ENCODE measurements around the gene ABCC11. TPM values are rescaled to one million over a fixed set of nuclear protein-coding genes. Genes with fewer than 3 reads are reported as not detected.
A peak's percentile ranks its signal among the peaks of the same experiment; 100 is the strongest.
"Not testable (repeated sequence)": the region's sequence is repeated elsewhere in the genome, so short reads cannot be mapped to it uniquely, and the experiment has no call there.

ABCC11 gene
- polyA plus RNA-seq, 6 donors from 2014 or later: 0.16 TPM; not detected in 5

DNA sequence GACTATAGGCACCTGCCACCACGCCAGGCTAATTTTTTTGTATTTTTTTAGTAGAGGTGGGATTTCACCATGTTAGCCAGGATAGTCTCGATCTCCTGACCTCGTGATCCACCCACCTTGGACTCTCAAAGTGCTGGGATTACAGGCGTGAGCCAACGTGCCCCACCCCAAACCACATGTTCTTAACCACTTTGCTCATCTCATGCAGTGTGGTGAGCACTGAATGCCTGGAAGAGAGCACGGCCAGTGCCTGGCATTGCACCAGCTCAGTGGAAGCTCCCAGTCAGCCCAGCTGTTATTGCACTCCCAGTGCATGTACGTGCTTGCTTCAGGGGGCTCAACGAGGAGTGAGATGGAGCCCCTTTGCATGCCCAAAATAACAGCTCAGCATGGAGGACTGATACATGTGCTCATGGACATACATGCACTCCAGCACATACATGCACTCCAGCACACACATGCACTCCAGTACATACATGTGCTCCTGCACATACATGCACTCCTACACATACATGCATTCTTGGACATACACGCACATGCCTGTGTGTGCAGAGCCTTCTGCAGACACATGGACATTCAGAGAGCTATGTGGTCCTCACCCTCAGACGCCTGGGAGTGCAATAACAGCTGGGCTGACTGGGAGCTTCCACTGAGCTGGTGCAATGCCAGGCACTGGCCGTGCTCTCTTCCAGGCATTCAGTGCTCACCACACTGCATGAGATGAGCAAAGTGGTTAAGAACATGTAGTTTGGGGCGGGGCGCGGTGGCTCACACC, 65.4 kb downstream of the ABCC11 start:
- DNase-seq; H3K4me1 Mint-ChIP-seq; ATAC-seq (ENCODE audit: low read depth in 2 of 2); H3K27ac Mint-ChIP-seq; H3K9me3 Mint-ChIP-seq; H3K36me3 Mint-ChIP-seq; H3K4me3 Mint-ChIP-seq: not testable (repeated sequence)
- peaks cover 0 to 16% (median 12%) of the 10 kb centered on the region in 3 donors for H3K27me3 Mint-ChIP-seq

GRCh38 chr16:48180868-48181480, 66.4 kb downstream of the ABCC11 start:
- no peak overlapping the region for H3K4me3 Mint-ChIP-seq
- H3K36me3 Mint-ChIP-seq: no peaks in the 10 kb centered on the region
- no peaks in the 10 kb centered on the region for H3K4me1 Mint-ChIP-seq
- peaks cover 3 to 25% (median 22%) of the 10 kb centered on the region in 3 donors for H3K27me3 Mint-ChIP-seq
- no peak for DNase-seq
- H3K27ac Mint-ChIP-seq: peak overlapping the region in 1 of 6 donors; percentile 44
- ATAC-seq (ENCODE audit: low read depth in 2 of 2): no peak
- no peaks in the 10 kb centered on the region for H3K9me3 Mint-ChIP-seq

DNA sequence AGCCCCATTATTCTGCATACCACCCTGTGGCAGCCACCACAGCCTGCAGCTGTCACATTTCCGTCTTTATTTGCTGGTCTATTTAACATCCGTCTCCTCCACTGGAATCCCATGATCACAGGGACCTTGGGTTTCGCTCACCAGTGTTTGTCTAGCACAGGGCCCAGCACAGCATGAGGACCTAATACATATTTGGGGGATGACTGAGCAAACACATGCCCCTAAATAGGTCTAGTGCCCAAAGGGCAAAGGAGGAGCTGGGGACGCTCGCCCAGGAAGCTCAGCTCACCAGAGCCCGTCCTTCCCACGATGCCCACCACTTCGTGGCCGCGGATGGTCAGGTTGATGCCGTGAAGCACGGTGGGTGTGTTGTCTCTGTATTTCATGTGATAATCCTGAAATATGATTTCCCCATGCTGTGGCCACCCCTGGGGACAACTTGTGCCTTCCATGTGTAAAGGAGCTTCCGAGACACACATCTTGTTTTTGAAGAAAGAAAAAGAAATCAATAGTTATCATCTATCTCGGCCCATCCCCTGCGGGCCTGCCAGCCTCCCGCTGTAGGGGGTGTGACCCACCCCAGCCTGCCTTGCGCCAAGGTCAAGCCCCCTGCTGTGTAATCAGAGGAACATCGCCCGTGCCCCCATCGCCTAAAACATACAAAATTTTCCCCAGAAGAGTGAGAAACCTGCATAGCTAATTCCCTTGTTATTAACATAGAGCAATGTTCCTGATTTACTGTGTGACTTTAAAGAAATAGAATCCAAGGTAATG, 70.5 kb downstream of the ABCC11 start:
- Mint-ChIP-seq H3K4me1 (no peaks in the 10 kb centered on the region), H3K36me3 (no peaks in the 10 kb centered on the region), H3K4me3 (no peak overlapping the region), H3K27me3 (peaks cover 18 to 35% (median 27%) of the 10 kb centered on the region in 3 donors), H3K27ac (no peak overlapping the region), H3K9me3 (no peaks in the 10 kb centered on the region)
- DNase-seq: no peak
- no peak for ATAC-seq (ENCODE audit: low read depth in 2 of 2)

DNA sequence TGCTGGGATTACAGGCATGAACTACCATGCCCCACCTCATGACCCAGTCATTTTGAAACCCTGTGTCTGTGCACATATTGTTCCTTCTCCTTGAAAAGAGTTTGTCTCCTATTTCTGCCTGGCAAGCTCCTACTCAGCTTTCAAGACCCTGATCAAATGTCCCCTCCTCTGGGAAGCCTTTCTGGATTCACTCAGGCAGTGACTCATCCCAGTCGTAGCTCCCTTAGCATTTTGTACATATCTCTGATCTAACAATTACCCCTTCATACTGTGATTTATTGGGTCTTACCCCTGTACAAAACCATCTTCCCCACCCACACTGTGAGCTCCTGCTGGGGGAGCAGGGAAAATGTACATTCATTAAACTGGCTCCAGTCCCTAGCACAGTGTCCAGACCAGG, 73.5 kb downstream of the ABCC11 start:
- Mint-ChIP-seq H3K27ac (no peak overlapping the region), H3K4me3 (peak overlapping the region in 1 of 8 donors; percentile 38), H3K9me3 (no peaks in the 10 kb centered on the region), H3K27me3 (peaks cover 18 to 29% (median 21%) of the 10 kb centered on the region in 3 donors), H3K36me3 (no peaks in the 10 kb centered on the region), H3K4me1 (no peaks in the 10 kb centered on the region)
- ATAC-seq (ENCODE audit: low read depth in 2 of 2) (no peak), DNase-seq (no peak)

- ATAC-seq (ENCODE audit: low read depth in 2 of 2): no peak
- Mint-ChIP-seq H3K4me3 (no peak overlapping the region), H3K27me3 (peaks cover 18 to 28% (median 20%) of the 10 kb centered on the region in 3 donors), H3K9me3 (no peaks in the 10 kb centered on the region), H3K27ac (no peak overlapping the region), H3K4me1 (no peaks in the 10 kb centered on the region), H3K36me3 (no peaks in the 10 kb centered on the region)
- DNase-seq: no peak
Observed at GRCh38 chr16:48172682-48173081, 74.7 kb downstream of the ABCC11 start.

DNA sequence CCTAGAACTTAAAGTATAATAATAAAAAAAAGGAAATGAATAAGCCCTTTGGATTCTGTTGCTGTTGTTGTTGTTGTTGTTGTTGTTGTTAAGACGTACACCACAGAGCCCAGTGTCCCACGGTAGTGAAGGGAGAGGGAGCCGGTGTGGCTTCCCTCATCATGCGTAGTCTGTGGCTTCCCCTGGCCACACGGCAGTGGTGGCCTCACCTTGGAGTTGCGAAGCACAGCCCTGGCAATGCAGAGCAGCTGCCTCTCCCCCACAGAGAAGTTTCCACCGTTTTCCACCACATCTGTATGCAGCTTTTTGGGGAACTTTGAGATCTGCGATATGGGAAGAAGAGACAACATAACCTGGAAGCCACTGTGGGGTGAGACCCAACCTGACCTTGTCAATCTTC, 77.4 kb downstream of the ABCC11 start:
- Mint-ChIP-seq H3K27me3 (peaks cover 9 to 13% (median 10%) of the 10 kb centered on the region in 3 donors), H3K27ac (no peak overlapping the region), H3K4me3 (no peak overlapping the region), H3K36me3 (no peaks in the 10 kb centered on the region), H3K9me3 (no peaks in the 10 kb centered on the region), H3K4me1 (peaks cover 0 to 2% (median 2%) of the 10 kb centered on the region in 3 donors)
- ATAC-seq (ENCODE audit: low read depth in 2 of 2) (no peak), DNase-seq (no peak)

- Mint-ChIP-seq H3K27ac (no peak overlapping the region), H3K4me1 (peaks cover 0 to 5% (median 4%) of the 10 kb centered on the region in 3 donors), H3K9me3 (no peaks in the 10 kb centered on the region), H3K4me3 (no peak overlapping the region), H3K36me3 (no peaks in the 10 kb centered on the region), H3K27me3 (peaks cover 0 to 10% (median 4%) of the 10 kb centered on the region in 3 donors)
- ATAC-seq (ENCODE audit: low read depth in 2 of 2) (no peak), DNase-seq (no peak)
Observed at GRCh38 chr16:48168075-48168474, 79.3 kb downstream of the ABCC11 start.

DNA sequence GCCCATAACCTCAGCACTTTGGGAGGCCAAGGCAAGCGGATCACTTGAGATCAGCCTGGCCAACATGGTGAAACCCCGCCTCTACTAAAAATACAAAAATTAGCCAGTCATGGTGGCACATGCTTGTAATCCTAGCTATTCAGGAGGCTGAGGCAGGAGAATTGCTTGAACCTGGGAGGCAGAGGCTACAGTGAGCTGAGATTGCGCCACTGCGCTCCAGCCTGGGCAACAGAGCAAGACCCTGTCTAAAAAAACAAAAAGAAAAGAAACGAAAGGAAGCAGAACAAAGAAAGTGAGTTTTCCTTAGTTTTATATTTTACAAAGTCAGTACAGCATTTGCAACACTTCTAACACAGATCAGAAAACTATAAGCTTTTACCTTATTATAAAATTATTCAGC, 80.7 kb downstream of the ABCC11 start:
- not testable (repeated sequence) for H3K27ac Mint-ChIP-seq; H3K4me3 Mint-ChIP-seq; H3K9me3 Mint-ChIP-seq; DNase-seq; H3K4me1 Mint-ChIP-seq; ATAC-seq (ENCODE audit: low read depth in 2 of 2); H3K36me3 Mint-ChIP-seq
- H3K27me3 Mint-ChIP-seq: peaks cover 0 to 12% (median 7%) of the 10 kb centered on the region in 3 donors

DNA sequence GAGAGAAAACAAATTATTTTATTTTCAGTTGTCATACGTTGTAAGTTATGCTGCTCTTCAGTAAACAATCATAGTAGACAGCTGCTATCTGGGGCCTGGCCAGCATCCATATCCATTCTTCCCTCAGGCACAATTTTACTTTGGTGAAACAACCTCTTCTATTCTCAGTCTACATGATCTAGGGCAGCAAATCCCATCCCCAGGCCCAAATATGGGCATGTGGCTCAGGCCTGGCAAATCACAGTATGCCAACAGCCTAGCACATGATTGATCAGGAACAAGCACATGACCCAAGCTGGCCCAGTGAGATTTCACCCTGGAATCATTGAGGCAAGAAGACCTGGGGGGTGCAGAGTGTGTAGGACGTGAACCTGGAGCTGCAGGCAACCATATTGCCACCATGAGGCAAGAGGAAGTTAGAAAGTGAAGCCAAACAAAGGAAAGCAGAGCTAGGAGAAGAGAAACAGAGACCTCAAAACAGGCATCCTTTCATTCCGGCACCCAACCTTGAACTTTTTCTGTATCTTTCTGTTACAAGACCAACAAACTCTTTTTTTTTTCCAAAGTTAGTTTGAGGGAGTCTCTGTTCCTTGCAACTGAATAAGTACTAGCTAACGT, 81.3 kb downstream of the ABCC11 start:
- ATAC-seq (ENCODE audit: low read depth in 2 of 2) (no peak), DNase-seq (no peak)
- Mint-ChIP-seq H3K27ac (no peak overlapping the region), H3K27me3 (peaks cover 0 to 12% (median 7%) of the 10 kb centered on the region in 3 donors), H3K9me3 (no peaks in the 10 kb centered on the region), H3K4me1 (peaks cover 0 to 5% (median 4%) of the 10 kb centered on the region in 3 donors), H3K4me3 (no peak overlapping the region), H3K36me3 (no peaks in the 10 kb centered on the region)

DNA sequence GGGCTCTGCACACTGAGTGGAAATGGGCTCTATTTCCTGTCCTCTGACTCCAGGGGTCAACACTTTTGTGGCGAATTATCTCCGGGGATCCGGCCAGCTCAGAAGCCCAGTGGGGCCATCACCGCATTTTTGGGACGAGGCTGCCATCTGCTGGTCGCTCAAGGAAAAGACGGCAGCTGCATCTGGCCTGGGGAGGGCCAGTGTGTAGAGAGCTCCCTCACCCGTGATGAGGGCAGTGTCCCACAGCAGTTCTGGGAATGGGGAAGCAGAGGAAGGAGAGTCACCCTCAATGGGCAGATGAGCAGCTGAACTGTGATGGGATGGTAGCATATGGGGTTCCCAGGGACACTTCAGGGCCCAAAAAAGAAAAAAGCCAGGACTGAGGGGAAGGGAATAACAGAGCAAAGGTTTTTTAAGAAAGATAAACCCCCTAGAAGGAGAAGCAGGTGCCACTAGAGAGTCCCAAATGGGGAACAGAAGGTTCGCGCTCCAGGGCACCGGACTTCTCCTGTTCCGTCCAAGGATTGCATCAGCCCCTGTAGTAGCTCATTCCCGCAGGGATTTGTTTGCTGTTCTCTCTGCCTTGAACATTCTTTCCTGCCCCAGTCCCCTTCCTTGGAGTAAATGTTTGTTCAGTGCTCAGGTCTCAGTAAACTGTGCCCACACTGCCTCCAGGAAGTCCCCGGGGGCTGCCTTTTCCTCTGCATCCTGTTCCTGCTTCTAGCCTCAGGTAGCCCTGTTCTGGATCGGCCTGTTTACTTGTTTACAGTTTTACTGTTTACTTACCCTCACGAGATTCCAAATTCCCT, 82.2 kb downstream of the ABCC11 start:
- H3K27ac Mint-ChIP-seq: peak overlapping the region in 1 of 6 donors; percentile 19
- H3K36me3 Mint-ChIP-seq: no peaks in the 10 kb centered on the region
- H3K4me3 Mint-ChIP-seq: no peak overlapping the region

GRCh38 chr16:48162839-48163410, 84.4 kb downstream of the ABCC11 start:
- Mint-ChIP-seq H3K4me3 (no peak overlapping the region), H3K27me3 (peaks cover 0 to 18% (median 7%) of the 10 kb centered on the region in 3 donors), H3K27ac (no peak overlapping the region), H3K9me3 (no peaks in the 10 kb centered on the region), H3K36me3 (no peaks in the 10 kb centered on the region), H3K4me1 (peaks cover 0 to 5% (median 4%) of the 10 kb centered on the region in 3 donors)
- DNase-seq: no peak
- no peak for ATAC-seq (ENCODE audit: low read depth in 2 of 2)

More for the DNA sequence above, 82.2 kb downstream of the ABCC11 start:
- DNase-seq (peak; percentile 49), ATAC-seq (ENCODE audit: low read depth in 2 of 2) (peak; percentile 67 to 68)
- peaks cover 0 to 5% (median 4%) of the 10 kb centered on the region in 3 donors for H3K4me1 Mint-ChIP-seq
- H3K27me3 Mint-ChIP-seq: peaks cover 0 to 12% (median 7%) of the 10 kb centered on the region in 3 donors
- H3K9me3 Mint-ChIP-seq: no peaks in the 10 kb centered on the region

GRCh38 chr16:48161906-48162305, 85.4 kb downstream of the ABCC11 start:
- no peak for DNase-seq
- Mint-ChIP-seq H3K27ac (no peak overlapping the region), H3K4me3 (no peak overlapping the region), H3K27me3 (peaks cover 5 to 28% (median 7%) of the 10 kb centered on the region in 3 donors), H3K4me1 (peaks cover 0 to 5% (median 4%) of the 10 kb centered on the region in 3 donors), H3K36me3 (no peaks in the 10 kb centered on the region), H3K9me3 (no peaks in the 10 kb centered on the region)
- no peak for ATAC-seq (ENCODE audit: low read depth in 2 of 2)
